GM12891 (cell line): Measurements from ENCODE around the gene KCNN2.

Experiments
- POLR2AphosphoS5 ChIP-seq: IDR thresholded peaks from 2 replicates; pipeline ENCODE4 v1.6.1; 2011; ENCODE audit warnings: low read depth, low read length, control low read depth
- SPI1 ChIP-seq: IDR thresholded peaks from 2 replicates; pipeline ENCODE4 v1.6.1; 2011; ENCODE audit warnings: low read depth, low read length, control low read depth

DNA sequence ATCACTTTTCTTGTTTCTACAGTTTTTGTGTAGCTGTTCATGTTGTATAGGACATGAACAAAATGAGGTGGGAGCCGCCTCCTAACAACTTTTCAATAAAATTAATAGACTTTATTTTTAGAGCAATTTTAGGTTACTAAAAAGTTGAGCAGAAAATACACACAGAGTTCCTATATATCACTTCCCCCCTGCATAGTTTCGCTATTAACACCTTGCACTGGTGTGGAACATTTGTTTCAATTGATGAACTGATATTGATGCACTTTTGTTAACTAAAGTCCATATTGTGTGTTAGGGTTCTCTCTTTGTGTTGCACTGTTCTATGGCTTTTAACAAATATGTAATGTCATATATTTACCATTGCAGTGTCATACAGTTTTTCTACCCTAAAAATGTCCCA, 47.8 kb upstream of the KCNN2 start:
- peak; percentile 42; the same call in 1 of the 2 replicates for TF ChIP-seq SPI1
- no peak for TF ChIP-seq POLR2AphosphoS5
